ENCODE measurements around the gene ADARB1. TPM values are rescaled to one million over a fixed set of nuclear protein-coding genes. Genes with fewer than 3 reads are reported as not detected.

Gene ADARB1
- total and polyA plus RNA-seq, 2 donors (not counting 1 experiment from before 2014, with no cell fraction given), result 17.1 to 33.3 TPM

DNA sequence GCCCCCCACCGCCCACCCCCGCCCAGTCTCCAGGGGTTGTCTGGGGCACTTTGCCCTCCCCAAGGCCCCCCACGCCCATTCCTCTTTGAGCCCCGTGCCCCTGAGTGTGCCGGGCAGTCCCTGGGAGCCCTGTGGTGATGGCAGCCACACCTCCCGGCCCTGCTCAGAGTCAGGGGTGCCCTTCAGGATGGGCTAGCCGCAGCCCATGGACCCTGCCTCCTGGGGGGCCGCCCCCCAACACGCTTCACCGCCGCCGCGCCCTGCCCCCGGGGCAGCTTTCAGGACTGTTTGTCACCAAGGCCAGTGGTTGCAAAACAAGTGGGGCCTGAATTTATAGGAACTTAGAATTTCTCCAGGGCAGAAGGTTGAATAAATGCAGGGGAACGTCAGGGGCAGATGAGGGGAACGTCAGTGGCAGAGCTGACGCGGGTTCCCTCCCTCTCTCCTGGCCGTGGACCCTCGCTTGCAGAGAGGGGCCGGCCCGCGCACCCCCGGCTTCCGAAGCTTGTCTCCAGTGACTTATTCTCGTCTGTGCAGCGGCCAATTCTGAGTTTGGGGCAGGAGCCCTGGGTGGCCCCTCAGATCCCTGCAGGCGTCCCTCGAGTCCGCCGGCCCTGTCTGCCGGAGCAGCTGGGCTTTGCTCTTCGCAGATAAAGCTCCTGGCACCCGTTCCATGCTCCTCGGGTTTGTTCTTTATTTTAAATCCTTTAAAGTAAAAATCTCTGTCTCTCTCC lies 41.2 kb upstream of the ADARB1 start:
- Histone ChIP-seq H3K4me3 (ENCODE audit: control extremely low read depth in 1 of 5, extremely low read depth in 1 of 5, insufficient read depth in 1 of 5, low read depth in 2 of 5, low read length in 4 of 5) (no peak overlapping the region), H2AFZ (ENCODE audit: insufficient read depth, low read depth, low read length, poor library complexity, severe bottlenecking) (no peak overlapping the region), H3K4me2 (replicated peaks; ENCODE audit: low read depth, low read length, poor library complexity, severe bottlenecking) (no peak overlapping the region), H3K4me1 (ENCODE audit: control insufficient read depth in 2 of 2, insufficient read depth in 2 of 2, low read length in 2 of 2) (no peaks in the 10 kb centered on the region), H3K9me3 (ENCODE audit: control extremely low read depth in 1 of 3, control insufficient read depth in 2 of 3, insufficient read depth in 1 of 3, low read length in 2 of 3) (peaks cover 0 to 25% (median 15%) of the 10 kb centered on the region in 3 donors), H4K20me1 (ENCODE audit: control insufficient read depth, insufficient read depth, low read length, poor library complexity, severe bottlenecking) (no peaks in the 10 kb centered on the region), H3K36me3 (replicated peaks in 1 of 2; ENCODE audit: control extremely low read depth in 1 of 2, control insufficient read depth in 1 of 2, extremely low read depth in 1 of 2, insufficient read depth in 2 of 2, low read length in 1 of 2) (no peaks in the 10 kb centered on the region), H3K27me3 (replicated peaks in 1 of 4; ENCODE audit: control extremely low read depth in 1 of 4, control insufficient read depth in 3 of 4, insufficient read depth in 4 of 4, low read length in 3 of 4) (peaks cover 0 to 18% (median 0%) of the 10 kb centered on the region in 4 experiments), H3K79me2 (ENCODE audit: control insufficient read depth, insufficient read depth, low read length) (no peaks in the 10 kb centered on the region), H3K27ac (ENCODE audit: low read length in 2 of 2) (no peak overlapping the region), H3K9ac (ENCODE audit: low read length) (no peak overlapping the region)
- no peak for ATAC-seq (ENCODE audit: low read depth)
- no peak for DNase-seq
- no peak overlapping the region for H3K4me3 Mint-ChIP-seq
- intact Hi-C loops (cut with micrococcal nuclease), result no loop called here
- CTCF ChIA-PET, result no interaction called here
- WGBS (ENCODE audit: insufficient coverage), result 92% methylated on average over 33 of the region's 35 CpGs
- no peak overlapping the region for H3K27ac Mint-ChIP-seq
- peaks cover 8% of the 10 kb centered on the region for H3K4me1 Mint-ChIP-seq
- TF ChIP-seq, protein P1, sequence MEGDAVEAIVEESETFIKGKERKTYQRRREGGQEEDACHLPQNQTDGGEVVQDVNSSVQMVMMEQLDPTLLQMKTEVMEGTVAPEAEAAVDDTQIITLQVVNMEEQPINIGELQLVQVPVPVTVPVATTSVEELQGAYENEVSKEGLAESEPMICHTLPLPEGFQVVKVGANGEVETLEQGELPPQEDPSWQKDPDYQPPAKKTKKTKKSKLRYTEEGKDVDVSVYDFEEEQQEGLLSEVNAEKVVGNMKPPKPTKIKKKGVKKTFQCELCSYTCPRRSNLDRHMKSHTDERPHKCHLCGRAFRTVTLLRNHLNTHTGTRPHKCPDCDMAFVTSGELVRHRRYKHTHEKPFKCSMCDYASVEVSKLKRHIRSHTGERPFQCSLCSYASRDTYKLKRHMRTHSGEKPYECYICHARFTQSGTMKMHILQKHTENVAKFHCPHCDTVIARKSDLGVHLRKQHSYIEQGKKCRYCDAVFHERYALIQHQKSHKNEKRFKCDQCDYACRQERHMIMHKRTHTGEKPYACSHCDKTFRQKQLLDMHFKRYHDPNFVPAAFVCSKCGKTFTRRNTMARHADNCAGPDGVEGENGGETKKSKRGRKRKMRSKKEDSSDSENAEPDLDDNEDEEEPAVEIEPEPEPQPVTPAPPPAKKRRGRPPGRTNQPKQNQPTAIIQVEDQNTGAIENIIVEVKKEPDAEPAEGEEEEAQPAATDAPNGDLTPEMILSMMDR (IDR thresholded peaks at IDR 0.05), result no peak
- no peak for TF ChIP-seq EZH2 (IDR thresholded peaks at IDR 0.05; ENCODE audit: borderline replicate concordance, insufficient read depth, low read depth, low read length, poor library complexity, severe bottlenecking)
- peaks cover 21% of the 10 kb centered on the region for H3K27me3 Mint-ChIP-seq
- POLR2A ChIA-PET, result no interaction called here
- H3K9me3 Mint-ChIP-seq (ENCODE audit: insufficient read depth), result no peaks in the 10 kb centered on the region

DNA sequence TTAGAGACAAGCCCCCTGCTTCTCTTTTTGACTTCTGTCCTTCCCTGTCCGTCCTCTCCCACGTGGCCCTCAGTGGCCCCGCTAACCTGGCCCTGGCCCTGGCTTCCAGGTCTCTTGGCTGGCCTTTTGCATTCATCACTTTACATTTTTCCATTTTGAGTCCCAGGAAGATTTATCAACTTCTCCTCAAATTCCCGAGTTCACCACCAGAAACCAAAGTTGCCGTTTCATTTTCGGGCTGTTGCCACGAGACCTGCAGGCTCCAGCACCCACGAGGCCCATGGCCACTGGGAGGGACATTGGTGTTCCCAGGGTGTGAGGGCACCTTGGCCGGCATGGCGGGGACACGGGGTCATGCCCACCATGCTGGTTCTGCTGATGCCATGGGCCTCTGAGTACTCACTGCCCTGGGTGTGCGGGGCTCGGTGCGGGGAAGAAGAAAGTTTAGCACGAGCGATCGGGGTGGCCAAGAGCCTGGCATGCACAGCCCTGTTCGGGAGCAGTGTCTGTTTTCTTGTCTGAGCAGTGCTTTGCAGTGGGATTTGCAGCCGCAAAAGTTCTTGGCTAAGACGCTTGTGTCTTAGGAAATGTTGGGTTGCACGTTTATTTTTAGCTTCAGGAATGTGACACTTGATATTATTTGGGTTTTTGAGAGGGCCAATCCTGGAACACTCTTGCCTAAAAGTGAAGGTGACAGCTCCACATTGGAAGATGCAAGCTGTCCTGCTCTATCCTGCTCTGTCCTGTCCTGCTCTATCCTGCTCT lies 40.4 kb upstream of the ADARB1 start:
- ATAC-seq (ENCODE audit: low read depth) (no peak), DNase-seq (no peak)
- H3K27ac ChIP-seq (ENCODE audit: low read length in 2 of 2), result no peak overlapping the region
- Mint-ChIP-seq H3K4me1 (peaks cover 8% of the 10 kb centered on the region), H3K4me3 (no peak overlapping the region), H3K27me3 (peaks cover 21% of the 10 kb centered on the region), H3K27ac (no peak overlapping the region), H3K9me3 (ENCODE audit: insufficient read depth) (no peaks in the 10 kb centered on the region)
- H3K27me3 ChIP-seq (replicated peaks in 1 of 4; ENCODE audit: control extremely low read depth in 1 of 4, control insufficient read depth in 3 of 4, insufficient read depth in 4 of 4, low read length in 3 of 4), result peaks cover 0 to 18% (median 0%) of the 10 kb centered on the region in 4 experiments
- no peak for TF ChIP-seq EZH2 (IDR thresholded peaks at IDR 0.05; ENCODE audit: borderline replicate concordance, insufficient read depth, low read depth, low read length, poor library complexity, severe bottlenecking)
- TF ChIP-seq, protein P1 (IDR thresholded peaks at IDR 0.05), result no peak
- no peaks in the 10 kb centered on the region for H4K20me1 ChIP-seq (ENCODE audit: control insufficient read depth, insufficient read depth, low read length, poor library complexity, severe bottlenecking)
- H3K9ac ChIP-seq (ENCODE audit: low read length), result no peak overlapping the region
- H3K4me3 ChIP-seq (ENCODE audit: control extremely low read depth in 1 of 5, extremely low read depth in 1 of 5, insufficient read depth in 1 of 5, low read depth in 2 of 5, low read length in 4 of 5), result no peak overlapping the region
- H3K4me1 ChIP-seq (ENCODE audit: control insufficient read depth in 2 of 2, insufficient read depth in 2 of 2, low read length in 2 of 2), result no peaks in the 10 kb centered on the region
- H3K4me2 ChIP-seq (replicated peaks; ENCODE audit: low read depth, low read length, poor library complexity, severe bottlenecking), result no peak overlapping the region
- 89% methylated on average over 21 of the region's 21 CpGs for WGBS (ENCODE audit: insufficient coverage)
- no peaks in the 10 kb centered on the region for H3K36me3 ChIP-seq (replicated peaks in 1 of 2; ENCODE audit: control extremely low read depth in 1 of 2, control insufficient read depth in 1 of 2, extremely low read depth in 1 of 2, insufficient read depth in 2 of 2, low read length in 1 of 2)
- no peaks in the 10 kb centered on the region for H3K79me2 ChIP-seq (ENCODE audit: control insufficient read depth, insufficient read depth, low read length)
- intact Hi-C loops (cut with micrococcal nuclease), result no loop called here
- CTCF ChIA-PET, result no interaction called here
- no peak overlapping the region for H2AFZ ChIP-seq (ENCODE audit: insufficient read depth, low read depth, low read length, poor library complexity, severe bottlenecking)
- H3K9me3 ChIP-seq (ENCODE audit: control extremely low read depth in 1 of 3, control insufficient read depth in 2 of 3, insufficient read depth in 1 of 3, low read length in 2 of 3), result peaks cover 0 to 22% (median 15%) of the 10 kb centered on the region in 3 donors
- POLR2A ChIA-PET, result no interaction called here

All from B cell (primary cell).